Endothelial cell of umbilical vein (primary cell): ENCODE results near the gene IQCC. TPM values are rescaled to one million over a fixed set of nuclear protein-coding genes. Genes with fewer than 3 reads are reported as not detected.

Experiments
- BruUV-seq: library from RNA; stranded (reverse); fragments of 400-500 nt; replicated peaks from 2 replicates; lab custom pipeline; 2021; lab: Mats Ljungman, UMichigan
- CTCF ChIA-PET: fragments of 300-600, 350-600 bp; sonication (Branson Sonifier 250); formaldehyde crosslinking; loops from one replicate; lab custom pipeline; 2021; ENCODE audit warnings: antibody characterized with exemption, inconsistent platforms; lab: Charles Lee
- POLR2A ChIA-PET: fragments of 300-600, 350-600 bp; sonication (Branson Sonifier 250); formaldehyde crosslinking; loops from one replicate; lab custom pipeline; 2021; ENCODE audit warnings: antibody characterized with exemption, inconsistent platforms; lab: Charles Lee
- DNase-seq: peaks from one replicate; pipeline ENCODE4 v3.0.0-alpha.2; 2011; ENCODE audit warnings: low read depth, low spot score
- FAIRE-seq: peaks from 2 replicates; lab custom pipeline; 2011; peaks lifted over from hg19 to GRCh38; lab: Jason Lieb, UNC
- H2AFZ ChIP-seq: 2 replicates; pipeline ENCODE4 v1.6.0; 2012; ENCODE audit warnings: low read depth, low read length, control low read depth, inconsistent platforms
- H3K27ac ChIP-seq: 2 replicates; pipeline ENCODE4 v1.5.1; 2011; ENCODE audit warnings: low read depth, mild to moderate bottlenecking, control low read depth, low read length, moderate library complexity; ENCODE audit not compliant: insufficient read depth
- H3K27me3 ChIP-seq, 2 experiments: 2 replicates each; pipeline versions ENCODE4 v1.6.0 to v1.6.1; 2011; ENCODE audit warnings: low read length in 2 of 2, mixed read lengths in 1 of 2; ENCODE audit not compliant: control insufficient read depth in 2 of 2, insufficient read depth in 2 of 2
- H3K36me3 ChIP-seq, 2 experiments: 2 replicates in 1 of 2; 3 replicates in 1 of 2; pipeline ENCODE4 v1.5.1; 2011; ENCODE audit warnings: low read length in 2 of 2, mild to moderate bottlenecking in 1 of 2, moderate library complexity in 1 of 2; ENCODE audit not compliant: control insufficient read depth in 2 of 2, insufficient read depth in 2 of 2; ENCODE audit errors: extremely low read depth in 1 of 2
- H3K4me1 ChIP-seq: 3 replicates; pipeline ENCODE4 v1.5.1; 2011; ENCODE audit warnings: mild to moderate bottlenecking, low read length; ENCODE audit not compliant: control insufficient read depth, insufficient read depth; ENCODE audit errors: extremely low read depth
- H3K4me2 ChIP-seq: 2 replicates; pipeline ENCODE4 v1.6.1; 2011; ENCODE audit warnings: low read length, control low read depth, mixed read lengths; ENCODE audit not compliant: insufficient read depth
- H3K4me3 ChIP-seq, 3 experiments: fragments of 200-600 bp in 1 of 3; sonication (generic), shearing (Covaris generic) in 1 of 3; replicated peaks in 1 of 3; 2 replicates each; pipeline ENCODE4 v1.5.1; 2011 to 2016; ENCODE audit warnings: control low read depth in 3 of 3, low read length in 3 of 3, mild to moderate bottlenecking in 2 of 3, inconsistent platforms in 1 of 3, low read depth in 1 of 3, moderate library complexity in 1 of 3; ENCODE audit not compliant: insufficient read depth in 1 of 3
- H3K79me2 ChIP-seq: 2 replicates; pipeline ENCODE4 v1.6.0; 2012; ENCODE audit warnings: low read length, inconsistent platforms; ENCODE audit not compliant: control insufficient read depth, insufficient read depth
- H3K9ac ChIP-seq: replicated peaks from 2 replicates; pipeline ENCODE3; 2011; ENCODE audit warnings: low read length, control low read depth; ENCODE audit not compliant: insufficient read depth; ENCODE audit errors: extremely low read depth
- H3K9me1 ChIP-seq: replicated peaks from 3 replicates; pipeline ENCODE4 v1.6.0; 2011; ENCODE audit warnings: mild to moderate bottlenecking, low read length; ENCODE audit not compliant: control insufficient read depth, insufficient read depth; ENCODE audit errors: extremely low read depth
- H3K9me3 ChIP-seq: replicated peaks from 2 replicates; pipeline ENCODE4 v1.5.1; 2012; ENCODE audit warnings: low read length, inconsistent platforms; ENCODE audit not compliant: control insufficient read depth, insufficient read depth
- H4K20me1 ChIP-seq: replicated peaks from 2 replicates; pipeline ENCODE3; 2011; ENCODE audit warnings: mild to moderate bottlenecking, low read length; ENCODE audit not compliant: control insufficient read depth, insufficient read depth; ENCODE audit errors: extremely low read depth
- CTCF ChIP-seq, 2 donors: IDR thresholded peaks; 1 replicate in 1 of 2; 2 replicates in 1 of 2; pipeline ENCODE4 v1.5.1; 2011; ENCODE audit warnings: low read length in 2 of 2, mild to moderate bottlenecking in 2 of 2, moderate library complexity in 2 of 2, control low read depth in 1 of 2, inconsistent platforms in 1 of 2, low read depth in 1 of 2; ENCODE audit not compliant: insufficient read depth in 1 of 2; ENCODE audit errors: extremely low read depth in 1 of 2
- EZH2 ChIP-seq: IDR thresholded peaks from 2 replicates; pipeline ENCODE4 v1.6.1; 2012; ENCODE audit warnings: borderline replicate concordance, low read depth, mild to moderate bottlenecking, moderate library complexity, low read length, inconsistent platforms; ENCODE audit not compliant: severe bottlenecking
- FOS ChIP-seq: IDR thresholded peaks from 2 replicates; pipeline ENCODE4 v1.6.1; 2011; ENCODE audit warnings: mild to moderate bottlenecking, low read length, moderate library complexity, borderline replicate concordance; ENCODE audit not compliant: insufficient read depth
- GATA2 ChIP-seq: IDR thresholded peaks from 2 replicates; pipeline ENCODE4 v1.7.0; 2011; ENCODE audit warnings: low read depth, mild to moderate bottlenecking, moderate library complexity, mixed read lengths, low read length; ENCODE audit not compliant: insufficient read length, insufficient read depth
- JUN ChIP-seq: IDR thresholded peaks from 2 replicates; pipeline ENCODE4 v1.6.1; 2011; ENCODE audit warnings: borderline replicate concordance, low read depth; ENCODE audit not compliant: insufficient read length, insufficient read depth
- MAX ChIP-seq: IDR thresholded peaks from 2 replicates; pipeline ENCODE4 v1.6.1; 2011; ENCODE audit not compliant: insufficient read depth, insufficient read length
- MYC ChIP-seq: IDR thresholded peaks from one replicate; pipeline ENCODE4 v1.6.1; 2011; ENCODE audit warnings: mild to moderate bottlenecking, low read depth, low read length
- POLR2A ChIP-seq: IDR thresholded peaks from 2 replicates; pipeline ENCODE4 v1.6.1; 2012; ENCODE audit warnings: low read depth, mild to moderate bottlenecking, control low read depth, low read length
- POLR2AphosphoS5 ChIP-seq: IDR thresholded peaks from 2 replicates; pipeline ENCODE4 v1.6.1; 2012; ENCODE audit warnings: low read depth, mild to moderate bottlenecking, control low read depth, low read length, moderate library complexity; ENCODE audit not compliant: insufficient read depth
- dilution Hi-C: fragments of 300-500 bp; cut with MboI; formaldehyde crosslinking; loops from one replicate; pipeline ENCODE4 v1.15.0; 2019; ENCODE audit warnings: low sequenced_read_pairs; ENCODE audit not compliant: extremely low pct_ligation_motif_present
- intact Hi-C: fragments of 100-400 bp; cut with micrococcal nuclease; formaldehyde crosslinking; loops from one replicate; pipeline ENCODE4 v1.10.0; 2022
- polyA plus RNA-seq, 4 experiments: library from polyadenylated mRNA; depleted of rRNA in 3 of 4; stranded (reverse) in 3 of 4; unstranded in 1 of 4; fragments of >200 nt; gene quantifications; 2 replicates each; pipeline versions ENCODE4 v1.2.1 to v1.2.3, GENCODE V29; 2011 to 2012; ENCODE audit warnings: missing spikeins in 1 of 4
- total RNA-seq: library from RNA; stranded (reverse); gene quantifications from 2 replicates; pipeline ENCODE4 v1.2.3, GENCODE V29; 2021

IQCC gene
- total and polyA plus RNA-seq, 2 donors (not counting 3 experiments of a cell fraction or from before 2014, with no cell fraction given), result 1.1 to 1.8 TPM

GRCh38 chr1:32219022-32219421 lies 13.6 kb downstream of the IQCC start:
- no peak for TF ChIP-seq MAX
- no peak for TF ChIP-seq MYC
- TF ChIP-seq POLR2A, result no peak
- no peak for TF ChIP-seq GATA2
- no peak for TF ChIP-seq JUN
- TF ChIP-seq EZH2, result no peak
- TF ChIP-seq POLR2AphosphoS5, result no peak
- TF ChIP-seq FOS, result no peak
- no peak for TF ChIP-seq CTCF (IDR thresholded peaks at IDR 0.05; ENCODE audit: extremely low read depth in 1 of 2, insufficient read depth in 1 of 2, low read depth in 1 of 2, low read length in 2 of 2)
- no peak for FAIRE-seq

More at GRCh38 chr1:32219022-32219421, 13.6 kb downstream of the IQCC start:
- Histone ChIP-seq H3K27ac (no peak overlapping the region), H3K79me2 (peaks cover 19% of the 10 kb centered on the region), H3K36me3 (peaks cover 3 to 21% of the 10 kb centered on the region in 2 experiments), H3K9me1 (no peaks in the 10 kb centered on the region), H3K4me1 (peaks cover 24% of the 10 kb centered on the region), H3K9ac (no peak overlapping the region), H2AFZ (no peak overlapping the region), H3K4me3 (no peak overlapping the region), H3K9me3 (no peaks in the 10 kb centered on the region), H3K27me3 (no peaks in the 10 kb centered on the region), H4K20me1 (no peaks in the 10 kb centered on the region), H3K4me2 (no peak overlapping the region)
- BruUV-seq, result no TSS peak
- ChIA-PET POLR2A (interaction anchor here (0.5 kb wide), 1 partner anchor 31 kb away, joined by 5 read pairs; no protein-coding TSS in a partner anchor), CTCF (interaction anchor here (2.3 kb wide), 1 partner anchor 22 kb away, joined by 6 read pairs; no protein-coding TSS in a partner anchor)
- intact Hi-C loops (loop anchor here (5.0 kb wide), 1 partner anchor 143 kb away; the partner anchor contains the start of genes FAM229A and TSSK3), dilution Hi-C loops (no loop called here)
- no peak for DNase-seq
